ENCODE measurements around the gene PREPL.

DNA sequence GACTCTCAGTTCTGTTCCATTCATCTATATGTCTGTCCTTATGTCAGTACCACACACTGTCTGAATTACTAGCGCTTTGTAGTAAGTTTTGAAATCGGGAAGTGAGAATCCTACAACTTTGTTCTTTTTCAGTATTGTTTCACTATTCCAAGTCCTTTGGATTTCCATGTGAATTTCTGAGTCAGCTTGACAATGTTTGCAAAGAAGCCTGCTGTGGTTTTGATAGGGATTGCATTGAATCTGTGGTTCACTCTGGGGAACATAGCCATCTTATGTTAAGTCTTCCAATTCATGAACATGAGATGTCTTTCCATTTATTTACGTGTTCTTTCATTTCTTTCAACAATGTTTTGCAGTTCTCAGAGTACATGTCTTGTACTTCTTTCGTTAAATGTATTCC, 71.0 kb downstream of the PREPL start:
- TF ChIP-seq, protein P1, sequence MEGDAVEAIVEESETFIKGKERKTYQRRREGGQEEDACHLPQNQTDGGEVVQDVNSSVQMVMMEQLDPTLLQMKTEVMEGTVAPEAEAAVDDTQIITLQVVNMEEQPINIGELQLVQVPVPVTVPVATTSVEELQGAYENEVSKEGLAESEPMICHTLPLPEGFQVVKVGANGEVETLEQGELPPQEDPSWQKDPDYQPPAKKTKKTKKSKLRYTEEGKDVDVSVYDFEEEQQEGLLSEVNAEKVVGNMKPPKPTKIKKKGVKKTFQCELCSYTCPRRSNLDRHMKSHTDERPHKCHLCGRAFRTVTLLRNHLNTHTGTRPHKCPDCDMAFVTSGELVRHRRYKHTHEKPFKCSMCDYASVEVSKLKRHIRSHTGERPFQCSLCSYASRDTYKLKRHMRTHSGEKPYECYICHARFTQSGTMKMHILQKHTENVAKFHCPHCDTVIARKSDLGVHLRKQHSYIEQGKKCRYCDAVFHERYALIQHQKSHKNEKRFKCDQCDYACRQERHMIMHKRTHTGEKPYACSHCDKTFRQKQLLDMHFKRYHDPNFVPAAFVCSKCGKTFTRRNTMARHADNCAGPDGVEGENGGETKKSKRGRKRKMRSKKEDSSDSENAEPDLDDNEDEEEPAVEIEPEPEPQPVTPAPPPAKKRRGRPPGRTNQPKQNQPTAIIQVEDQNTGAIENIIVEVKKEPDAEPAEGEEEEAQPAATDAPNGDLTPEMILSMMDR (IDR thresholded peaks at IDR 0.05): no peak
- TF ChIP-seq POLR2A (IDR thresholded peaks at IDR 0.05; ENCODE audit: low read depth) (no peak), POLR2AphosphoS5 (IDR thresholded peaks at IDR 0.05) (no peak)
